Inflammatory macrophage (primary cell): ENCODE results near the gene PBX1.
A peak's percentile ranks its signal among the peaks of the same experiment; 100 is the strongest.

ENCODE experiments used
- DNase-seq, 2 donors: peaks; one replicate each; pipeline ENCODE4 v3.0.0-alpha.2; 2020 to 2022

The PBX1 gene

DNA sequence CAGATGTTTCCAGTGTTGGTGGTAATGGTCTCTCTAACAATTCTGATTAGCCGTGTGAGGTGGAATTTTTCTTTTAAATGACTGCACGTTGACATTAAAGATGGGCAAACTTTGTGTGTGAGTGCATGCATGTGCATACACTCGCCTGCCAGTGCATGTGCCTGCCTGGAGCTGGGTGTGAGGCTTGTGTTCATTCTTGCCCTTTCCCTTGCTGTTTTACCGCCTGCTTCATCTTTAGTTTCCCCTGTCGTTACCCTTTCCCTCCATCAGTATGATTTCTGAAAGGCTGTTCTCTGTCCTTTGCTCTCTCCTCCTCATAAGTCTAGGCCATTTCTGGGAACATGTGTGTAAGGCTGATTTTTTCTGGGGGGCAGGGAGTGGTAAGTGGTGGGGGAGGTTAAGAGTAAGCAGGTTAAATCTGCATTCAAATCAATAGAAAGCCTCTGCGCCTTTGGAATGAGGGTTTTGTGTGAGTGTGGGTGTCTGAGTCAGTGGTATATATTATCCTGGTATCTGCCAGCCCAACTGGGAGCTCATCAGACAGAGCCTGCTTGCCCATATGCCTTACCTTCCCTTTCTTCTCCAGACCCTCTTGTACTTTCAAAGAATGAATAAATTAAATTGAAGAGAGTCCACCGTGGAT lies 112.5 kb downstream of the PBX1 start:
- no peak for DNase-seq

DNA sequence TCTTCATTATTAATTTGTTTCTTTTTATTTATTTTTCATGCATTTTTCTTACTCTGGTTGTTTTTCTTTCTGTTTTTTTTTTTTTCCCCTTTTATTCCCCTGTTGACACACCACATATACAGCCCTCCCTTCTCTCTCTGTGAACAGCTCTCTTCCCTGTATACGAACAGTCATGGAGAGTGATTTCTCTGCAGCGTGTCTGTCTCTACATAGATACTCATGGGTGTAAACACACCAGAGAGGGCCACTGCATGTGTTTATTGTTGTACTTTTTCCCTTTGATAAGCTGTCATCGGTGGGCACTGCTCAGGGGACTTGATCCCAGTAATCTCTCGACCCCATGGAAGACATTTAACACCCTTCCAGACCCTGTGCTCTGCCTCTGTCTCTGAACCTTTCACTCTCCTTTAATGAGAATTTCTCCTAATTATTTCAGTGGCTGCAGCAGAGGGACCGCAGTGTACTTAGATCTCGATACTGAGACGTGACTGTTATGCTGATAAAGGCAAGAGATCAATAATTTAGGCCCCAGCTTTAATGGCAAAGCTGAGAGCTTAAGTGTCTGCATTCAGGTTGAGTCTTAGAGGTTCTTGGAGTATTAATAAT lies 113.1 kb downstream of the PBX1 start:
- DNase-seq = no peak

GRCh38 chr1:164672588-164672987 lies 113.6 kb downstream of the PBX1 start:
- DNase-seq = no peak

DNA sequence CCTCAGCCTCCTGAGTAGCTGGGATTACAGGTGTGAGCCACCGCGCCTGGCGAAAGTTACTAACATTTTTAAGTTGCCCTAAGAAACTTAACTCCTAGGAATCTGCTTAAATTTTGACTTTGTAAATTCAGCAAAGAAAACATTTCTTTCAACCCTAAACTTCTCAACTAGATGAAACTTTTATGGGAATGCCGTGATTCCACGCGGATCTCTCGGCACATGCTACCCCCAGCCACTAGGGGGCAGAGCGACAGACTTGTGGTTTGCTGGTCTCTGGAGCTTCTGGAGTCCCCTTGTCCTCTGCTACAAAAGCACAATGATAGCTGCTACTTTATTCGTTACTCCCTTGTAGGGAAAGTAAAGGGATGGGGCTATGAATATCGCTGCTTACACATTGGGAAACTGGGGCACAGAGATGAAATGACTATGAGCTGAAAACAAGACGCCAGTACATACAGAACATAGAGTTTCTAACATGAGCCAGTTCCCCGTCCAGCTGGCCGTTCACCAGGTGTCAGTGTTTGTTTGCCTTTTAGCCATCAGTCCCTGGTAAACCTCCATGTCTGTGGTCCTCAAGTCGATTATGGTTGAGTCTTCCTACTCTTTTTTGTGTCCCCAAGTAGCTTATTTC lies 114.7 kb downstream of the PBX1 start:
- DNase-seq = peak in 1 of 2 donors; percentile 30

GRCh38 chr1:164675342-164675904 lies 116.4 kb downstream of the PBX1 start:
- DNase-seq = no peak

DNA sequence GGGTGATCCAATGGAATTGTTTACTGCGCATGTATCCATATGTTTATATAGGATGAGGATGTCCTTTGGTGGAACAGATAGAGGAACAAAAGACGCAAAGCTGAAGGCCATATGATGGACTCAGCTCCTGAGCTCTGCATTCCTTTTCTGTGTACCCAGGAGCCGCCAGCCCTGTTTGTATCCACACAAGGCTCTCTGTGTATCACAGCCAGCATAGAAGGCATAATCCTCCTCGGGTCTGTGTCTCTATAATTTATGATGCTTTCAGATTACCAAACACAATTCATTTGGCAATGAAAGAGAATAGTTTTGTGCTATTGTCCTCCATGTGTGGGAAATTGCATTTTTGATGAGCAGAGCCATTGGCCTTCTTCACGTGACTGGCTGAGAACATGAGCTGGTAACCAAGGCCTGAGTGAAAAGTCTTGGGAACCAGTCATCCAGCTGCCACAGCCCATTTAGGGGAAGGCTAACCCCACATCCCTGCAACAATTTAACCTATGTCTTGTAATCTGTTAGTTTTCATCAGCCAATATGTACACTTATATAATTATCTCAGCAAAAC lies 119.2 kb downstream of the PBX1 start:
- no peak for DNase-seq

DNA sequence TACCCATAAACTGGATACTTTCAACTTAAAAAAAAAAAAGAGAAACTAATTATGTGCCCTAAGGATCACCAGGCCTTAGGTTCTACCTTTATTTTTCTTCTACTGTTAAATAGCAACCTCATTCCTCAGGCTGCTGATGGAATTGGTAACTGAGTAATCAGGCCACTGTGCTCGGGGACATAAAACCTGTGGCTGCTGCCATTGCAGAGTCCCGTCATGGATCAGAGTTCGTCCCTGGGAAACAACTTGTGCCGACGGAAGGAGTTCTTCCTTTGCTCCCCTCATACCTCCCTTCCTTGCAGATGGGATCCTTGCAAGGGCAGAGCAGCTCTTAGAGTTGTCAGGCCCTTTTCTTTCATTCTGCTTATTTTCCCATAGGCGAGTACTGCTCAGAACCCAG lies 123.6 kb downstream of the PBX1 start:
- no peak for DNase-seq

- DNase-seq = no peak
Measured at GRCh38 chr1:164683235-164683634, 124.3 kb downstream of the PBX1 start.

- peak in 1 of 2 donors; percentile 30 for DNase-seq
Measured at GRCh38 chr1:164685266-164686035, 126.5 kb downstream of the PBX1 start.

DNA sequence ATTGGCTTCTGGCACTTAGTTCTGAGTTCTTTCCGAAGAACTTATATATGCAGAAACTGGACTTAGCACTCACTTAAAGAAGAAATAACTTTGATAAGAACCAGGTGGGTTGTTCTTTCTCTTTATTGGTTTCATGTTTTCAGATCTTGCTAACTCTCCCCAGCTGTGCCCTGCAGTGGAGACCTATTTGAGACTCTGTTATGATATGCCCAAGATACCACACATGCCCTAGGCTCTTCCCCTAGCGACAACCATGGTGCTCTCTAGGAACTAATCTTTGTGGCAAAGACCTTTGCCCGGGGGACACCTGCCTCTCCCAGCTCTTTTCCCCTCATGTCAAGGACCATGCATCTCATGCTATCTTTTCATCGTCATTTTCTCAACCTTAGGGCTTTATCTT lies 128.8 kb downstream of the PBX1 start:
- no peak for DNase-seq

GRCh38 chr1:164688791-164689190 lies 129.8 kb downstream of the PBX1 start:
- no peak for DNase-seq

DNA sequence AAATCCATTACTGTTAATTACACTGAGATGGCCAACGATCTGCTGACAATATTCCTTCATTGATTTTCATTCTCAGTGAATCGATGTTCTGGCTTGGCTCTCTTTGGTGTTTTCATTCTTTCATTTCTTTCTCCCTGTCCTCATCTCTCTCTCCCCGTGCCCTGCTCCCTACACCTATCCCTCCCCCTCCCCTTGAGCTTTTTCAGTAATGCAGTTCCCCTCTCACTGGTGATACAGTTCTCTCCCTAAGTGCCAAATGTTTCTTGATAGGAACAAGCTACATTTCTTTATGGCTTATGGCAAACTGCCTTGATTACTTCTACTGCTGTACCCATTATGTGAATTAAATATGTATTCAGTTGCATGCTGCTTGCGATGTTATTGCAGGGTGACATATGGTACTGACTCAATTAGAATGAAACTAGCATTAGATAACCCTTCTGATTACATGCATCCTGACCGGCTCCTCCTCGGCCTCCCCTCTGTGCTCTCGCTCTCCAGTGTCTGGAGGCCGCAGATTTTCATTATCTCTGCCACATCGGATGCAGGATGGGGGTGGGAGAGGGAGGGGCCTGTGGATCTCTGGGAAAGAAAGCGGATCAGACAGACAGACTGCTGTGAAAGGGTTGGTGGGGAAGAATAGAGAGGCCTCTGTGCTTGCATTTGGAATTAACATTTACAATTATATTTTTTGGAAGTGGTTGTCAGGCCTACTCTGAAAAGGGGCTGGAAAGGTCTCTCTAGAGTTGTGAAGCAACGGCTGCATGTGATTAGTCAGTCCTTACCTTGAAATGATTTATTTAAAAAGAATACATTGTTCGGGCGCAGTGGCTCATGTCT lies 130.9 kb downstream of the PBX1 start:
- no peak for DNase-seq

GRCh38 chr1:164692420-164692819 lies 133.4 kb downstream of the PBX1 start:
- no peak for DNase-seq

- DNase-seq = peak in 1 of 2 donors; percentile 11
Measured at GRCh38 chr1:164693564-164694359, 134.8 kb downstream of the PBX1 start.

GRCh38 chr1:164694505-164694904 lies 135.5 kb downstream of the PBX1 start:
- DNase-seq = no peak

- DNase-seq = no peak
Measured at GRCh38 chr1:164695956-164696665, 137.1 kb downstream of the PBX1 start.

- DNase-seq = no peak
Measured at GRCh38 chr1:164699815-164700491, 141.0 kb downstream of the PBX1 start.

DNA sequence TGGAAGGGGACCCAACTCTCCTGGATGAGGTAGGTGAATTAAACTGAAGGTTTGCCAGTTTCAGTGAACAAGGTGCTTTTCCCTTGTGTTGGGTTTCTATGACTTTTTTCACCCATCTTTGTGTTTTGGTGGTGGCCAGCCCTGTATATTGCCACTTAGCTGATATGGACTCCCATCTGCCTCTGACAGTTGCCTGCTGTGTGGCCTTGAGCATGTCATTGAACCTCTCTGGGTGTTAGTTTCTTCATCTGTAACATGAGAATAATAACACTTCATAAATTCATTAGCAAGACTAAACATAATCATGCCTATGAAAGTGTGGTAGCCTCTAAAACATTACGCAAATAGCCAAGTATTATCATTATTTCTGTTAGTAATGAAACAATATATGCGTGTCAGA lies 141.7 kb downstream of the PBX1 start:
- no peak for DNase-seq

DNA sequence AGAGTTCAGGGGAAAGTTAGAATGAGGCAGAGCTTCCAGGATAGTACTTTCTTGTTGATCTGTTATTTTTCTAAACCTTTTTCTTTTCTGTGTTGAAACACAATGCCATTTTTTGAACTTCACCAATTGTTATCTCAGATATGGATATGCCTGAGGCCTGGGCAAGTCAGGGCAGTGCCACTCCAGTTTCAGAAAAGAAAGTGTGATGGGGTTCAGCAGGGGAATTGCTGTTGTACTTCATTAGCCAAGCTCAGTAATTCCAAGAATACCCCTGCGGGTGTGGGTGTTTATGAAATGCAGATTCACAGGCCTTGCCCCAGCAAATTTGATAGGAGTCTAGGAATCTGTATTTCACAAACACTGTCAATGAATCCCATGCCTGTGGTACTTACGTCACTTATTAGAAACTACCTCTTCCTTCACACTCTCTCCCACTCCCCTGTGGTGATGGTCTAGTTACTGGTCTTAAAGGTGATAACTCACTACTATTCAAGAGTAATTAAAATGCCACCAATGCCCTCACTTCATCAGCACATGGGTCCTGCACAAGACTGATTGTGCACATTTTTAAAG lies 142.3 kb downstream of the PBX1 start:
- DNase-seq = no peak
